HUES6 (cell line): ENCODE results near the gene LOXL3.
A peak's percentile ranks its signal among the peaks of the same experiment; 100 is the strongest.

Experiments
- H3K27ac ChIP-seq: 2 replicates; pipeline ENCODE4 v1.7.0; 2013; ENCODE audit warnings: low read depth, mild to moderate bottlenecking, low read length, inconsistent platforms
- H3K27me3 ChIP-seq: 2 replicates; pipeline ENCODE4 v1.6.1; 2013; ENCODE audit warnings: low read length; ENCODE audit not compliant: control insufficient read depth, insufficient read depth
- H3K36me3 ChIP-seq: 2 replicates; pipeline ENCODE4 v1.6.1; 2013; ENCODE audit warnings: low read length; ENCODE audit not compliant: control insufficient read depth, insufficient read depth
- H3K4me1 ChIP-seq: 2 replicates; pipeline ENCODE4 v1.6.1; 2013; ENCODE audit warnings: low read length; ENCODE audit not compliant: control insufficient read depth, insufficient read depth
- H3K4me3 ChIP-seq: 2 replicates; pipeline ENCODE4 v1.5.1; 2013; ENCODE audit warnings: low read depth, low read length
- H3K9ac ChIP-seq: one replicate; pipeline ENCODE4 v1.6.1; 2013; ENCODE audit warnings: mild to moderate bottlenecking, low read length
- H3K9me3 ChIP-seq: 2 replicates; pipeline ENCODE4 v1.6.1; 2013; ENCODE audit warnings: low read depth, low read length; ENCODE audit not compliant: control insufficient read depth, insufficient read depth

The LOXL3 gene

GRCh38 chr2:74558284-74559230 is 4.8 kb upstream of the LOXL3 start:
- Histone ChIP-seq H3K27ac (no peak overlapping the region), H3K4me3 (no peak overlapping the region), H3K27me3 (peaks cover 59% of the 10 kb centered on the region), H3K4me1 (peaks cover 16% of the 10 kb centered on the region), H3K9me3 (no peaks in the 10 kb centered on the region), H3K9ac (no peak overlapping the region), H3K36me3 (peaks cover 5% of the 10 kb centered on the region; the same call in 1 of the 2 replicates)

- H3K36me3 ChIP-seq: peaks cover 5% of the 10 kb centered on the region; the same call in 1 of the 2 replicates
- no peak overlapping the region for H3K27ac ChIP-seq
- H3K9me3 ChIP-seq: no peaks in the 10 kb centered on the region
- peaks cover 65% of the 10 kb centered on the region for H3K27me3 ChIP-seq
- H3K9ac ChIP-seq: no peak overlapping the region
- H3K4me1 ChIP-seq: peaks cover 27% of the 10 kb centered on the region
- H3K4me3 ChIP-seq: no peak overlapping the region
Observed at GRCh38 chr2:74556831-74557370, 3.2 kb upstream of the LOXL3 start.

GRCh38 chr2:74556159-74556558 is 2.4 kb upstream of the LOXL3 start:
- H3K36me3 ChIP-seq: peaks cover 5% of the 10 kb centered on the region; the same call in 1 of the 2 replicates
- peak overlapping the region; percentile 81; the same call in 1 of the 2 replicates for H3K4me3 ChIP-seq
- H3K27me3 ChIP-seq: peaks cover 64% of the 10 kb centered on the region
- H3K4me1 ChIP-seq: peaks cover 27% of the 10 kb centered on the region
- H3K27ac ChIP-seq: no peak overlapping the region
- H3K9ac ChIP-seq: no peak overlapping the region
- H3K9me3 ChIP-seq: no peaks in the 10 kb centered on the region

GRCh38 chr2:74555610-74556103 is 1.9 kb upstream of the LOXL3 start:
- H3K9me3 ChIP-seq: no peaks in the 10 kb centered on the region
- H3K4me1 ChIP-seq: peaks cover 26% of the 10 kb centered on the region
- peak overlapping the region; percentile 81 for H3K4me3 ChIP-seq
- peak overlapping the region; percentile 70 for H3K9ac ChIP-seq
- no peak overlapping the region for H3K27ac ChIP-seq
- peaks cover 5% of the 10 kb centered on the region; the same call in 1 of the 2 replicates for H3K36me3 ChIP-seq
- peaks cover 66% of the 10 kb centered on the region for H3K27me3 ChIP-seq

GRCh38 chr2:74554820-74555531 is 1.2 kb upstream of the LOXL3 start:
- peak overlapping the region; percentile 81 for H3K4me3 ChIP-seq
- peak overlapping the region; percentile 70 for H3K9ac ChIP-seq
- no peaks in the 10 kb centered on the region for H3K9me3 ChIP-seq
- peaks cover 23% of the 10 kb centered on the region for H3K4me1 ChIP-seq
- no peak overlapping the region for H3K27ac ChIP-seq
- peaks cover 66% of the 10 kb centered on the region for H3K27me3 ChIP-seq
- peaks cover 5% of the 10 kb centered on the region; the same call in 1 of the 2 replicates for H3K36me3 ChIP-seq

GRCh38 chr2:74552914-74553811 is 579 bp downstream of the LOXL3 start:
- no peak overlapping the region for H3K27ac ChIP-seq

GRCh38 chr2:74551942-74552913 is 1.5 kb downstream of the LOXL3 start:
- Histone ChIP-seq H3K9ac (no peak overlapping the region), H3K9me3 (no peaks in the 10 kb centered on the region), H3K27ac (no peak overlapping the region), H3K4me3 (peak overlapping the region; percentile 81; the same call in 1 of the 2 replicates), H3K4me1 (peaks cover 34% of the 10 kb centered on the region), H3K27me3 (peaks cover 80% of the 10 kb centered on the region), H3K36me3 (peaks cover 5% of the 10 kb centered on the region; the same call in 1 of the 2 replicates)

More at GRCh38 chr2:74552914-74553811, 579 bp downstream of the LOXL3 start:
- H3K9ac ChIP-seq: peak overlapping the region; percentile 47
- no peaks in the 10 kb centered on the region for H3K9me3 ChIP-seq
- H3K27me3 ChIP-seq: peaks cover 71% of the 10 kb centered on the region
- peaks cover 5% of the 10 kb centered on the region; the same call in 1 of the 2 replicates for H3K36me3 ChIP-seq
- peak overlapping the region; percentile 81 for H3K4me3 ChIP-seq
- H3K4me1 ChIP-seq: peaks cover 31% of the 10 kb centered on the region

- Histone ChIP-seq H3K4me3 (no peak overlapping the region), H3K27ac (no peak overlapping the region), H3K9ac (no peak overlapping the region), H3K4me1 (peaks cover 34% of the 10 kb centered on the region), H3K36me3 (0 out of 2 replicates have a peak, but pooled peaks cover 4% of the 10 kb centered on the region), H3K9me3 (no peaks in the 10 kb centered on the region), H3K27me3 (peaks cover 76% of the 10 kb centered on the region)
Observed at GRCh38 chr2:74551530-74551929, 2.2 kb downstream of the LOXL3 start.

- Histone ChIP-seq H3K27me3 (peaks cover 63% of the 10 kb centered on the region), H3K27ac (no peak overlapping the region), H3K4me3 (no peak overlapping the region), H3K9ac (no peak overlapping the region), H3K4me1 (peaks cover 28% of the 10 kb centered on the region), H3K9me3 (no peaks in the 10 kb centered on the region), H3K36me3 (no peaks in the 10 kb centered on the region)
Observed at GRCh38 chr2:74550231-74550630, 3.5 kb downstream of the LOXL3 start.
